HG03575 (cell line): Measurements from ENCODE around the gene USP3.
"Not testable (repeated sequence)": the region's sequence is repeated elsewhere in the genome, so short reads cannot be mapped to it uniquely, and the experiment has no call there.

ENCODE experiments used
- ATAC-seq: cut with Tn5 transposase; IDR thresholded peaks from one replicate; pipeline ENCODE4 v1.9.1; 2021; ENCODE audit not compliant: unreplicated experiment, insufficient number of reproducible peaks, low FRiP score; ENCODE audit errors: extremely low read depth

Gene USP3

DNA sequence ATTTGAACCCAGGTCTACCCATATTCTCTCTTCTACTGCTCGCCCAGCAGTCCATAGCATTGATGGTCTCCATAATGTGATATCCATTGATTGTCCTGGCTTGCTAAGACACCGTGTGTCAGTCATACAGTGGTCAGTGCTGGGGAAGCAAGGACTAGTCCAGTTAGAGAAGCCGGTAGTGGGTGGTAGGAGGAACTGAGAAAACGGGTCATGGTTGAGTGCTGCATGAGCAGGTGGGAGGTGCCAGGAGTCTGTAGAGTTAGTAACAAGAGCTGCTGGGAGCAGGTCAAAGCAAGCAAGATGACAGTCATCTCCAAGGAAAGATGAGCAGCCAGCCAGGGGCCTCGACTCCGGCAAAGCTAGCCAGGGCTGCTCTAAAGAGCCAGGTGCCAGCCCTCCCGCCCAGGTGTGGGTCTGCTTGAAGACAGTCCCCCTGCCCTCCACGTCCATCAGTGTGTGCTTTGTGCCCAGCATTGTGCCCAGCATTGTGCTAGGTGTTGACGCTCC, 29.5 kb upstream of the USP3 start:
- no peak for ATAC-seq

DNA sequence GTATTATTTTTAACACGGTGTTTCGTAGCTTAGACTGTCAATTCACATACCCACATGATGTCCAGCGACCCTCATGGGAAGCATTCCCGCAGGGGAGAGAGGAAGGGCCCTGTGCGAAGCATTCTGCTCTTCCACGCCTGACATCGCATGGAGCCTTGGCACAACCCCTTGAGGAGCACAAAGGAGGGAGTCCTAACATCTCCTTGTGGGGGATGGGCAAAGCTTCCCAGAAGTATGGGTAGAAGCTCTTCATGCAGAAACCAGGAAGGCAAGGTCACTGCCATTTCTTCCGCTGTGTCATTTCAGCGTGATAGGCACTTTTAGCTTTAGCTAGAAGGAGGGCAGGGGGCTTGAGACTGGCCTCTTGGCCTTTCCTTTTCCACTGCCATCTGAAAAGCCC, 28.7 kb upstream of the USP3 start:
- ATAC-seq, result no peak

GRCh38 chr15:63476229-63476632, 28.2 kb upstream of the USP3 start:
- ATAC-seq, result no peak

DNA sequence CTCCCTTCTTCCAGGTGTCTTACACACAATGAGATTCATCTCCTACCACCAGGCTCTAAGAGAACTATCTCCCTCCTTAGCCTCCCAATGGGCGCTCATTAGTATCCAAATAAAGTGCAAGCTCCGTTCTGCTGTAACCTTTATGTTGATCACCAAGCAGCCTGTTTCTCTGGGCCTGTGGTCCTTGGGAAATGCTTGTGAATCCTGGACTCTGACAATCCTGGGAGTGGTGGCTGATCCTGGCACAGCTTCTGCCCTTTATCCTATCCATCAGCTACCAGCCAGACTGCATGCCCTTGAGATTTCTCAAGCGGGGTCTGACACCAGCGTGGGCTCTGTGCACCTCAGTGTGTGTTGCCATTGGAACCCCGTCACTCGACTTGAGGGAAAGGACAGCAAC, 26.1 kb upstream of the USP3 start:
- ATAC-seq, result no peak

DNA sequence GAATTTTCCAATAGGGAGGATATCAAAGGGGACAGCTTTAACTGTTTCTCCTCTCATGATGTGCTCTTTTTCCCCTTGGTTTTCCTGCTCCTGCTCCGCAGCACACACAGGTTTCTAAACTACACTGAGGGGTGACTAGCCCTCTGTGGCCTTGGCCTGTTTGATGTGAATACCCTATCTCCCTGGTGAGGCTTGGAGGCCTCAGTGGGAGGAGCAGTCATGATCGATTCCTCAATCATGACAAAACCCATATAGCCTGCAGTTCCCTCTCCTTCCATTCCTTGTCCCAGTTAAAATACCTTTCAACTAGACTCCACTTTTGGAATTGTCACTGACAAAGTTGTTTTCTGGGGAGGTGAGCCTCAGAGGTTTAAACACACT, 24.0 kb upstream of the USP3 start:
- no peak for ATAC-seq

DNA sequence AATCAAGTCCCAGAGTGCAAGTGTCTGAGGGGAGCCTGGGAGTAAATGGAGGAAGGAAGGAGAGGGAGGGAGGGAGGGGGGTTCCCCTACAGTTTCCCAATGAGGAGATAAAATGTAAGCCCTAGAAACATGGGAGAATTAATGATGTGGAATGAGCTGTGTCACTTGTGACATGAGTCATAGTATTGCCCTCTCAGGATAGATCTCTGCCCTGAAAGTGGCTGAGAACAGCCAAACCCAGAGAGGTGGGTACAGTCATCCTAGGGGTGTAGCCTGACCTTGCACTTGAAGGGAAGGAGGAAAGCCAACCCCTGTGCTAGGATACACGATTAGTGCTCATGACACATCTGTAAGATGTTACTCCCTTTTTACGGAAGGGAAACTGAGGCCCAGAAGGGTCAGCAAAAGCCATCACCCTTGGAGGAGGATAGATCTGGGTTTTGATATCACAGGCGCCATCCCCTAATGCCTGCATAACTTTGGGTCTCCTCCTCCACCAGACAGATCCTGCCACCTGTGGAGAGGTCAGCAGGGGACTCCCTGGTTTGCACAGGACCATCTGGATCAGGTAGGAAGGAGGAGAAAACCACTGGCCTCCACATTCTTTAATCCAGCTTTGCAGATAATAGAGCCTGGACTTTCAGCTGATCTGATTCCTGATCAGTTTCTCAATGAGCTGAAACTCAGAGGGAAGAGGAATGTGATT, 23.1 kb upstream of the USP3 start:
- no peak for ATAC-seq

- no peak for ATAC-seq
Measured at GRCh38 chr15:63482874-63483323, 21.5 kb upstream of the USP3 start.

- ATAC-seq, result no peak
Measured at GRCh38 chr15:63483521-63484371, 20.6 kb upstream of the USP3 start.

DNA sequence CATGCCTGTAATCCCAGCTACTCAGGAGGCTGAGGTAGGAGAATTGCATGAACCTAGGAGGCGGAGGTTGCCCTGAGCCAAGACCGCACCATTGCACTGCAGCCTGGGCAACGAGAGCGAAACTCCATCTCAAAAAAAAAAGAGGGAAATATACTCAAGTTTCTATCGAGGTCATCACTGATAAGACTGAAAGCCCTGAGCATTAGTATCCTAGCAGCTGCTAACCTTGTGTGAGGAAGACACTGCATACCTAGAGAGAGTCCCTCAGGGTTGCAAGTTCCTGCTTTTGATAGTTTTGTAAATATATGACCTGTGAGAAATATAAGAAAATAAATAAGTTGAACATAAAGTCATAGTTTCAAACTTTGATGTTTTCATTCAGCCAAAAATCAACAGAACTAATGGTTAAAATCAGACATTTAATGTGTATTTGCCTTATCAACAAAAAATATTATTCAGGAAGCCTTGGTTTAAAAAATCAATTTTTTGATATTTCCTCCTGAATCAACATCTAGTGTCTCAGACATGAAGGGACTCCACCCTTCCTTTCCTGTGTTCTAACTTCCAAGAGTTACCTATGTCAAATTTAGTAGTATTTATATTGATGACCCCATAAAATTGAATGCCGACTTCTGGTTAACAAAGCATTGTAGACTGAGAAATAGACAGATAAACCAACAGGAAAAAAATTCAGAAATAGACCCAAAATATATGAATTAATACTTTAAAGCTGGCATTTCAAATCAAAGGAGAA, 19.8 kb upstream of the USP3 start:
- ATAC-seq, result no peak

DNA sequence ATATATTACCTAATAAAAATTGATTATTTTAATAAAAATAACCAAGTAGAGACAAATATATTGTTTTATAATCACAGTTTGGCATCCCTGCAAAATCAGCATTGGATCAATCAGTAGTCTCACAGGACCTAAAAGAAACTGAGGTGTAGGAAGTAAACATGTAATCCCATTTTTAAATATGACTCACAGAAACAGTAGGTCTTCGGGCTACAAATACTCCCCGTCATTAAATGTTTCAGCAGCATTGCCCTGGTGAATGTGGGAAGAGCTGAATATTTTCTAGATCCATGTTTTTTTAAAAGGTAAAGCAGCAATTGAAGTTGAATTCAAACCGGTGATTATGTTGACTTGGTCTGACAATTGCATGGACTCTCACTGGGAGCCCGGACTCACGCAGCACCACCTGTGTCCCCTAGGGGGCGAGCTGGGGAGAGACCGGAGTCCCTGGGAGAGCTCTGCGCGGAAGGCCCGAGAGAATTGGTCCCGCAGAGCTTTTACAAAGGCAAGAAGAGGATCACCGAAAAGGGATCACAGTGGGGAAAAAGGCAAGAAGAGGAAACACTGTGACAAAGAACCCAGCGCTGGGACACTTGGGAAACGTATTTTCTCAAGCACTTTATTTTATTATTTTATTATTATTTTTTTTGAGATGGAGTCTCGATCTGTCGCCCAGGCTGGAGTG, 17.2 kb upstream of the USP3 start:
- ATAC-seq, result peak; percentile 3

GRCh38 chr15:63487758-63488397, 16.5 kb upstream of the USP3 start:
- ATAC-seq, result not testable (repeated sequence)

GRCh38 chr15:63488398-63488960, 15.9 kb upstream of the USP3 start:
- no peak for ATAC-seq

DNA sequence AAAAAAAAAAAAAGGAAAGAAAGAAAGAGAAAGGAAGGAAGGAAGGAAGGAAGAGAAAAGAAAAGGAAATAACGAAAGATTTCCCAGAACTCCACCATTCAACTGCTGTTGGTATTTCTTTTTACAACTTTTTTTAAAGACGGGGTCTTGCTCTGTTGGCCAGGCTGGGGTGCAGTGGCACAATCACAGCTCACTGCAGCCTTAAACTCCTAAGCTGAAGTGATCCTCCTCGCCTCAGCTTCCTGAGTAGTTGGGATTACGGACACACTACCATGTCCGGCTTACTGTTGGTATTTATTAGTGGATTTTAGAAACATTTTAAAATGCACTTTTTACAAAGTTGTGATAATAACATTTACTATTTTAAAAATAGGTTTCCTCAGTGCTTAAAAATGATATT, 15.0 kb upstream of the USP3 start:
- no peak for ATAC-seq

GRCh38 chr15:63490345-63491034, 13.9 kb upstream of the USP3 start:
- ATAC-seq, result no peak

- no peak for ATAC-seq
Measured at GRCh38 chr15:63491116-63491827, 13.1 kb upstream of the USP3 start.

- no peak for ATAC-seq
Measured at GRCh38 chr15:63491979-63492378, 12.4 kb upstream of the USP3 start.

DNA sequence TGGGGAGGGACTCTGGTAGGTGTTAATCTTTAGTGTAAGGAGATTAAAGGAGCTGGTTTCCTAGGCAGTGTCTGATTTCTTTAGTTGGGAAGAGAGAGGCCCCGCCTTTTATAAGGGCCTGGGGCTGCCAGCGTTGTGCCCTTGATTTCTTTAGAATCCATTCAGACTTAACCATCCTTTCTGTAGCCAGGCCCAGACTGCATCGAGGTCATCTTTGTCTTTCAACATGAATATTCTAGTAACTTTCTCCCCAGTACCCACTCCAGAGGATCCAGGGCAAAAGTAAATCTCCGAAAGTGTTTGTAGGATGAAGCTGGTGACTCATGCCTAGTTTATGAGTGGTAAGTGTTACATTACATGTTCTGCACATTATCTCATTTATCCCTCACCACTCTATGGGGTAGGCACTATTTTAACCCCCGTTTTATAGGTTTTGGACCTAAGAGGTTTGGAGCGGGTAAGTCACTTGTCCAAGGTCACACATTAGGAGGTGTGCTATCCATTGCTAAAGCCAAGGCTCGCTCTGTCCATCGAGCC, 11.8 kb upstream of the USP3 start:
- no peak for ATAC-seq
